Fibroblast of skin of left quadriceps (primary cell): ENCODE measurements around the gene MAU2.

Experiments
- DNase-seq, 2 experiments: peaks; one replicate each; pipeline ENCODE4 v3.0.0-alpha.2; 2013; ENCODE audit warnings: low read depth in 2 of 2

Gene MAU2

GRCh38 chr19:19306191-19306590, 14.4 kb upstream of the MAU2 start:
- DNase-seq, result no peak

GRCh38 chr19:19308373-19308772, 12.3 kb upstream of the MAU2 start:
- DNase-seq, result no peak

GRCh38 chr19:19315444-19315843, 5.2 kb upstream of the MAU2 start:
- no peak for DNase-seq

GRCh38 chr19:19316082-19316481, 4.5 kb upstream of the MAU2 start:
- DNase-seq, result no peak

GRCh38 chr19:19319732-19320360, 783 bp upstream of the MAU2 start:
- no peak for DNase-seq

GRCh38 chr19:19321141-19321577, 530 bp downstream of the MAU2 start:
- no peak for DNase-seq

GRCh38 chr19:19324059-19324770, 3.6 kb downstream of the MAU2 start:
- DNase-seq, result no peak

- DNase-seq, result no peak
Observed at GRCh38 chr19:19327672-19328071, 7.0 kb downstream of the MAU2 start.

GRCh38 chr19:19329126-19329525, 8.5 kb downstream of the MAU2 start:
- DNase-seq, result no peak

- no peak for DNase-seq
Observed at GRCh38 chr19:19334063-19334988, 13.7 kb downstream of the MAU2 start.

GRCh38 chr19:19334989-19335344, 14.3 kb downstream of the MAU2 start:
- no peak for DNase-seq

GRCh38 chr19:19335408-19336158, 15.0 kb downstream of the MAU2 start:
- no peak for DNase-seq

- DNase-seq, result no peak
Observed at GRCh38 chr19:19336597-19336996, 16.0 kb downstream of the MAU2 start.

- DNase-seq, result no peak
Observed at GRCh38 chr19:19337120-19337519, 16.5 kb downstream of the MAU2 start.

GRCh38 chr19:19338082-19338481, 17.5 kb downstream of the MAU2 start:
- DNase-seq, result no peak

GRCh38 chr19:19341026-19341425, 20.4 kb downstream of the MAU2 start:
- DNase-seq, result no peak

- no peak for DNase-seq
Observed at GRCh38 chr19:19342086-19343015, 21.7 kb downstream of the MAU2 start.

- no peak for DNase-seq
Observed at GRCh38 chr19:19343016-19343362, 22.4 kb downstream of the MAU2 start.

- no peak for DNase-seq
Observed at GRCh38 chr19:19343762-19344161, 23.1 kb downstream of the MAU2 start.

GRCh38 chr19:19345232-19345631, 24.6 kb downstream of the MAU2 start:
- DNase-seq, result no peak

GRCh38 chr19:19345970-19346369, 25.3 kb downstream of the MAU2 start:
- DNase-seq, result no peak
